Endodermal cell (in vitro differentiated cells): ENCODE measurements around the gene N4BP2. TPM values are rescaled to one million over a fixed set of nuclear protein-coding genes. Genes with fewer than 3 reads are reported as not detected.

Experiments
- DNase-seq: peaks from one replicate; pipeline ENCODE4 v3.0.0-alpha.2; 2017
- H3K27ac ChIP-seq: 2 replicates; pipeline ENCODE4 v1.5.1; 2013; ENCODE audit warnings: mild to moderate bottlenecking, low read depth, low read length, moderate library complexity
- H3K27me3 ChIP-seq: 2 replicates; pipeline ENCODE4 v1.6.1; 2013; ENCODE audit warnings: mild to moderate bottlenecking, low read length, moderate library complexity; ENCODE audit not compliant: insufficient read depth, control insufficient read depth, poor library complexity, severe bottlenecking
- H3K36me3 ChIP-seq: 2 replicates; pipeline ENCODE4 v1.7.0; 2013; ENCODE audit warnings: mild to moderate bottlenecking, low read length, moderate library complexity; ENCODE audit not compliant: control insufficient read depth, insufficient read depth
- H3K4me1 ChIP-seq: one replicate; pipeline ENCODE4 v1.7.0; 2013; ENCODE audit warnings: low read length; ENCODE audit not compliant: control insufficient read depth, insufficient read depth
- H3K4me3 ChIP-seq: 2 replicates; pipeline ENCODE4 v1.5.1; 2013; ENCODE audit warnings: mild to moderate bottlenecking, low read length, moderate library complexity
- H3K9ac ChIP-seq: 2 replicates; pipeline ENCODE4 v1.6.1; 2013; ENCODE audit warnings: mild to moderate bottlenecking, low read length, moderate library complexity; ENCODE audit not compliant: poor library complexity, severe bottlenecking; ENCODE audit errors: extremely low read depth
- H3K9me3 ChIP-seq: 2 replicates; pipeline ENCODE4 v1.6.1; 2013; ENCODE audit warnings: mild to moderate bottlenecking, low read length, moderate library complexity; ENCODE audit not compliant: control insufficient read depth
- H3K27ac Mint-ChIP-seq: 2 replicates; pipeline ENCODE4 v1.8.0; 2020; ENCODE audit warnings: mixed read lengths
- H3K27me3 Mint-ChIP-seq: 2 replicates; pipeline ENCODE4 v1.8.0; 2021; ENCODE audit warnings: mild to moderate bottlenecking, mixed read lengths; ENCODE audit not compliant: insufficient read depth
- H3K36me3 Mint-ChIP-seq: 2 replicates; pipeline ENCODE4 v1.8.0; 2020; ENCODE audit warnings: low read depth, mixed read lengths
- H3K4me1 Mint-ChIP-seq: 2 replicates; pipeline ENCODE4 v1.8.0; 2020; ENCODE audit warnings: mixed read lengths
- H3K4me3 Mint-ChIP-seq: 2 replicates; pipeline ENCODE4 v1.8.0; 2020; ENCODE audit warnings: mild to moderate bottlenecking, moderate library complexity, mixed read lengths
- H3K9me3 Mint-ChIP-seq: 2 replicates; pipeline ENCODE4 v1.8.0; 2020; ENCODE audit warnings: mild to moderate bottlenecking, mixed read lengths
- CTCF ChIP-seq: fragments of 200-600 bp; sonication (generic); conservative IDR thresholded peaks from 2 replicates; pipeline ENCODE4 v1.5.0; 2021; ENCODE audit warnings: antibody characterized with exemption, mild to moderate bottlenecking
- WGBS, 2 experiments: methylation state at CpG; one replicate each; pipeline versions ENCODE4 v1.1.5 to v1.1.7; 2013; ENCODE audit warnings: missing lambda C conversion rate in 2 of 2, mixed read lengths in 1 of 2; ENCODE audit not compliant: insufficient coverage in 1 of 2, insufficient read length in 1 of 2; 5-methylcytosine and 5-hydroxymethylcytosine counted together
- total RNA-seq, 2 donors: library from RNA; stranded (reverse); fragmentation: NEBNext Ultra II Directional in 1 of 2; extraction: Animal tissue kit (Norgen Biotek cat#: 25700) in 1 of 2; gene quantifications; 2 replicates in 1 of 2; 3 replicates in 1 of 2; pipeline ENCODE4 v1.2.1, GENCODE V29; 2021

N4BP2 gene
- total RNA-seq, 2 donors from 2014 or later, result 37.1 to 44.0 TPM

GRCh38 chr4:40192114-40193015, 135.7 kb downstream of the N4BP2 start:
- H3K27ac Mint-ChIP-seq, result peak overlapping the region; percentile 45
- 75 to 82% methylated on average over 2 to 8 of the region's 8 CpGs for WGBS, 2 experiments
- H3K4me3 Mint-ChIP-seq, result no peak overlapping the region
- no peaks in the 10 kb centered on the region for H3K36me3 ChIP-seq
- no peak overlapping the region for H3K9ac ChIP-seq
- H3K4me3 ChIP-seq, result no peak overlapping the region
- no peaks in the 10 kb centered on the region for H3K9me3 ChIP-seq
- TF ChIP-seq CTCF, result no peak
- H3K4me1 ChIP-seq, result peaks cover 11% of the 10 kb centered on the region
- DNase-seq, result no peak
- no peaks in the 10 kb centered on the region for H3K36me3 Mint-ChIP-seq
- H3K4me1 Mint-ChIP-seq, result peaks cover 52% of the 10 kb centered on the region
- H3K9me3 Mint-ChIP-seq, result no peaks in the 10 kb centered on the region
- H3K27me3 ChIP-seq, result no peaks in the 10 kb centered on the region
- H3K27me3 Mint-ChIP-seq, result no peaks in the 10 kb centered on the region
- no peak overlapping the region for H3K27ac ChIP-seq

- no peaks in the 10 kb centered on the region for H3K9me3 Mint-ChIP-seq
- peak overlapping the region; percentile 45 for H3K27ac Mint-ChIP-seq
- peaks cover 59% of the 10 kb centered on the region for H3K4me1 Mint-ChIP-seq
- Histone ChIP-seq H3K27me3 (no peaks in the 10 kb centered on the region), H3K9ac (no peak overlapping the region), H3K9me3 (no peaks in the 10 kb centered on the region), H3K27ac (no peak overlapping the region), H3K36me3 (no peaks in the 10 kb centered on the region), H3K4me3 (no peak overlapping the region), H3K4me1 (peaks cover 11% of the 10 kb centered on the region)
- WGBS, 2 experiments, result 64 to 83% methylated on average over 1 to 6 of the region's 11 CpGs
- H3K4me3 Mint-ChIP-seq, result no peak overlapping the region
- H3K36me3 Mint-ChIP-seq, result no peaks in the 10 kb centered on the region
- TF ChIP-seq CTCF, result no peak
- DNase-seq, result no peak
- no peaks in the 10 kb centered on the region for H3K27me3 Mint-ChIP-seq
Observed at GRCh38 chr4:40193016-40193571, 136.4 kb downstream of the N4BP2 start.

- Mint-ChIP-seq H3K27ac (no peak overlapping the region), H3K4me1 (peaks cover 64% of the 10 kb centered on the region)
Observed at GRCh38 chr4:40193578-40193977, 136.9 kb downstream of the N4BP2 start.

More at GRCh38 chr4:40193578-40193977, 136.9 kb downstream of the N4BP2 start:
- H3K4me1 ChIP-seq, result peaks cover 11% of the 10 kb centered on the region
- DNase-seq, result no peak
- H3K4me3 Mint-ChIP-seq, result no peak overlapping the region
- H3K36me3 ChIP-seq, result no peaks in the 10 kb centered on the region
- no peaks in the 10 kb centered on the region for H3K27me3 Mint-ChIP-seq
- no peaks in the 10 kb centered on the region for H3K9me3 ChIP-seq
- WGBS, 2 experiments, result 92 to 96% methylated on average over 3 to 7 of the region's 7 CpGs
- H3K27me3 ChIP-seq, result no peaks in the 10 kb centered on the region
- H3K4me3 ChIP-seq, result no peak overlapping the region
- H3K9ac ChIP-seq, result no peak overlapping the region
- H3K36me3 Mint-ChIP-seq, result no peaks in the 10 kb centered on the region
- TF ChIP-seq CTCF, result no peak
- H3K27ac ChIP-seq, result no peak overlapping the region
- no peaks in the 10 kb centered on the region for H3K9me3 Mint-ChIP-seq
